GM19351 (cell line): Measurements from ENCODE around the gene USP5.

Experiments
- ATAC-seq: cut with Tn5 transposase; IDR thresholded peaks from one replicate; pipeline ENCODE4 v1.9.1; 2021; ENCODE audit warnings: mild to moderate bottlenecking, moderate library complexity; ENCODE audit not compliant: unreplicated experiment

Gene USP5

GRCh38 chr12:6851921-6852650, at the start of gene USP5:
Gene USP5, plus strand, starts transcription at chr12:6852150. Its CDS starts 30 bp downstream, at chr12:6852180.
- peak; percentile 70 for ATAC-seq

- ATAC-seq = no peak
Observed at GRCh38 chr12:6807170-6807569, 44.8 kb upstream of the USP5 start.

- ATAC-seq = no peak
Observed at GRCh38 chr12:6809056-6809455, 42.9 kb upstream of the USP5 start.

- ATAC-seq = no peak
Observed at GRCh38 chr12:6810758-6811157, 41.2 kb upstream of the USP5 start.

- no peak for ATAC-seq
Observed at GRCh38 chr12:6813363-6813762, 38.6 kb upstream of the USP5 start.

GRCh38 chr12:6816598-6816997, 35.4 kb upstream of the USP5 start:
- ATAC-seq = no peak

- ATAC-seq = no peak
Observed at GRCh38 chr12:6817098-6817497, 34.9 kb upstream of the USP5 start.

GRCh38 chr12:6817662-6818157, 34.2 kb upstream of the USP5 start:
- no peak for ATAC-seq

GRCh38 chr12:6818222-6818621, 33.7 kb upstream of the USP5 start:
- no peak for ATAC-seq

- ATAC-seq = no peak
Observed at GRCh38 chr12:6818645-6819044, 33.3 kb upstream of the USP5 start.

- ATAC-seq = no peak
Observed at GRCh38 chr12:6819106-6820030, 32.6 kb upstream of the USP5 start.

GRCh38 chr12:6820166-6820565, 31.8 kb upstream of the USP5 start:
- no peak for ATAC-seq

- no peak for ATAC-seq
Observed at GRCh38 chr12:6821591-6822425, 30.1 kb upstream of the USP5 start, which contains the start of gene GPR162. Gene GPR162, plus strand, starts transcription at chr12:6821821. Its CDS starts 2,078 bp downstream, at chr12:6823899.

GRCh38 chr12:6822426-6823135, 29.4 kb upstream of the USP5 start:
- no peak for ATAC-seq

GRCh38 chr12:6823182-6824084, 28.5 kb upstream of the USP5 start:
- no peak for ATAC-seq

- no peak for ATAC-seq
Observed at GRCh38 chr12:6824085-6824775, 27.7 kb upstream of the USP5 start.

- ATAC-seq = no peak
Observed at GRCh38 chr12:6824901-6825381, 27.0 kb upstream of the USP5 start.

GRCh38 chr12:6825398-6826124, 26.4 kb upstream of the USP5 start:
- ATAC-seq = no peak
